ENCODE results near the gene B4GALT5. TPM values are rescaled to one million over a fixed set of nuclear protein-coding genes. Genes with fewer than 3 reads are reported as not detected.
"Not testable (repeated sequence)": the region's sequence is repeated elsewhere in the genome, so short reads cannot be mapped to it uniquely, and the experiment has no call there.

The B4GALT5 gene
- total and polyA plus RNA-seq, 2 donors (not counting 1 experiment from before 2014, with no cell fraction given) = 21.0 to 28.0 TPM

- no peaks in the 10 kb centered on the region for H3K4me1 ChIP-seq (ENCODE audit: control insufficient read depth, extremely low read depth, insufficient read depth, low read length)
- no peak overlapping the region for H3K27ac ChIP-seq (ENCODE audit: insufficient read depth, low read length)
- H3K9ac ChIP-seq (ENCODE audit: insufficient read depth, low read length) = no peak overlapping the region
- H3K4me3 ChIP-seq (replicated peaks in 1 of 4; ENCODE audit: control extremely low read depth in 1 of 4, insufficient read depth in 1 of 4, low read depth in 3 of 4, low read length in 4 of 4) = no peak overlapping the region
- DNase-seq (ENCODE audit: low read depth in 2 of 2) = no peak
- H2AFZ ChIP-seq (ENCODE audit: low read length) = no peak overlapping the region
- no peak overlapping the region for H3K4me2 ChIP-seq (ENCODE audit: extremely low read depth, insufficient read depth, low read length)
- TF ChIP-seq EZH2 (IDR thresholded peaks at IDR 0.05; ENCODE audit: low read length, missing control alignments) = no peak
- no peak for TF ChIP-seq CTCF (conservative IDR thresholded peaks at IDR 0.05 in 1 of 2, IDR thresholded peaks at IDR 0.05 in 1 of 2; ENCODE audit: low read depth in 1 of 2, low read length in 2 of 2)
- no peaks in the 10 kb centered on the region for H4K20me1 ChIP-seq (ENCODE audit: control insufficient read depth, extremely low read depth, insufficient read depth, low read length)
- H3K9me3 ChIP-seq (ENCODE audit: control insufficient read depth, insufficient read depth, low read depth, low read length) = no peaks in the 10 kb centered on the region
- no peaks in the 10 kb centered on the region for H3K27me3 ChIP-seq (ENCODE audit: control insufficient read depth, insufficient read depth, low read length)
- H3K79me2 ChIP-seq (ENCODE audit: control insufficient read depth, insufficient read depth, low read length) = no peaks in the 10 kb centered on the region
- no peaks in the 10 kb centered on the region for H3K36me3 ChIP-seq (ENCODE audit: control insufficient read depth, insufficient read depth, low read length)
These were observed 95.4 kb downstream of the B4GALT5 start for GRCh38 chr20:49618289-49618688.

- H3K79me2 ChIP-seq (ENCODE audit: control insufficient read depth, insufficient read depth, low read length); DNase-seq (ENCODE audit: low read depth in 2 of 2); H4K20me1 ChIP-seq (ENCODE audit: control insufficient read depth, extremely low read depth, insufficient read depth, low read length); H3K4me2 ChIP-seq (ENCODE audit: extremely low read depth, insufficient read depth, low read length); H3K36me3 ChIP-seq (ENCODE audit: control insufficient read depth, insufficient read depth, low read length); H3K4me1 ChIP-seq (ENCODE audit: control insufficient read depth, extremely low read depth, insufficient read depth, low read length); H3K27ac ChIP-seq (ENCODE audit: insufficient read depth, low read length); H3K27me3 ChIP-seq (ENCODE audit: control insufficient read depth, insufficient read depth, low read length); H2AFZ ChIP-seq (ENCODE audit: low read length); H3K4me3 ChIP-seq (replicated peaks in 1 of 4; ENCODE audit: control extremely low read depth in 1 of 4, insufficient read depth in 1 of 4, low read depth in 3 of 4, low read length in 4 of 4); H3K9me3 ChIP-seq (ENCODE audit: control insufficient read depth, insufficient read depth, low read depth, low read length); H3K9ac ChIP-seq (ENCODE audit: insufficient read depth, low read length): not testable (repeated sequence)
These were observed 96.3 kb downstream of the B4GALT5 start for GRCh38 chr20:49617394-49617793.

GRCh38 chr20:49616154-49617007, 97.3 kb downstream of the B4GALT5 start:
- Histone ChIP-seq H3K9me3 (ENCODE audit: control insufficient read depth, insufficient read depth, low read depth, low read length) (no peaks in the 10 kb centered on the region), H3K36me3 (ENCODE audit: control insufficient read depth, insufficient read depth, low read length) (no peaks in the 10 kb centered on the region), H3K27ac (ENCODE audit: insufficient read depth, low read length) (no peak overlapping the region), H3K4me2 (ENCODE audit: extremely low read depth, insufficient read depth, low read length) (no peak overlapping the region), H3K9ac (ENCODE audit: insufficient read depth, low read length) (no peak overlapping the region), H4K20me1 (ENCODE audit: control insufficient read depth, extremely low read depth, insufficient read depth, low read length) (no peaks in the 10 kb centered on the region), H3K4me1 (ENCODE audit: control insufficient read depth, extremely low read depth, insufficient read depth, low read length) (no peaks in the 10 kb centered on the region), H2AFZ (ENCODE audit: low read length) (no peak overlapping the region), H3K79me2 (ENCODE audit: control insufficient read depth, insufficient read depth, low read length) (no peaks in the 10 kb centered on the region), H3K27me3 (ENCODE audit: control insufficient read depth, insufficient read depth, low read length) (no peaks in the 10 kb centered on the region), H3K4me3 (replicated peaks in 1 of 4; ENCODE audit: control extremely low read depth in 1 of 4, insufficient read depth in 1 of 4, low read depth in 3 of 4, low read length in 4 of 4) (no peak overlapping the region)
- TF ChIP-seq EZH2 (IDR thresholded peaks at IDR 0.05; ENCODE audit: low read length, missing control alignments) (no peak), CTCF (conservative IDR thresholded peaks at IDR 0.05 in 1 of 2, IDR thresholded peaks at IDR 0.05 in 1 of 2; ENCODE audit: low read depth in 1 of 2, low read length in 2 of 2) (no peak)
- DNase-seq (ENCODE audit: low read depth in 2 of 2) = no peak

All from fibroblast of lung (primary cell).